Kidney (tissue), 14 donors: ENCODE results near the gene SARM1. TPM values are rescaled to one million over a fixed set of nuclear protein-coding genes. Genes with fewer than 3 reads are reported as not detected.
A peak's percentile ranks its signal among the peaks of the same experiment; 100 is the strongest.

Experiments
- DNase-seq, 5 donors: peaks; one replicate each; pipeline ENCODE4 v3.0.0-alpha.2; 2013 to 2020
- FAIRE-seq: peaks from 2 replicates; lab custom pipeline; 2012; peaks lifted over from hg19 to GRCh38; lab: Jason Lieb, UNC
- H3K27ac ChIP-seq, 2 donors: one replicate each; pipeline ENCODE4 v1.7.0; 2013; ENCODE audit warnings: low read depth in 2 of 2, low read length in 2 of 2, inconsistent platforms in 1 of 2
- H3K27me3 ChIP-seq: one replicate; pipeline ENCODE4 v1.7.1; 2013; ENCODE audit warnings: low read length, inconsistent platforms; ENCODE audit not compliant: control insufficient read depth, insufficient read depth
- H3K36me3 ChIP-seq, 3 donors: one replicate each; pipeline versions ENCODE4 v1.7.0 to v1.7.1; 2013; ENCODE audit warnings: low read length in 3 of 3, control low read depth in 1 of 3, inconsistent platforms in 1 of 3; ENCODE audit not compliant: insufficient read depth in 3 of 3, control insufficient read depth in 2 of 3
- H3K4me1 ChIP-seq, 3 donors: one replicate each; pipeline versions ENCODE4 v1.7.0 to v1.7.1; 2013; ENCODE audit warnings: low read length in 3 of 3, inconsistent platforms in 1 of 3, low read depth in 1 of 3; ENCODE audit not compliant: control insufficient read depth in 2 of 3, insufficient read depth in 2 of 3
- H3K4me3 ChIP-seq, 3 donors: one replicate each; pipeline versions ENCODE4 v1.7.0 to v1.8.1; 2013; ENCODE audit warnings: low read length in 3 of 3, control low read depth in 1 of 3, inconsistent platforms in 1 of 3
- H3K9ac ChIP-seq, 3 donors: one replicate each; pipeline versions ENCODE4 v1.7.0 to v1.7.1; 2013; ENCODE audit warnings: low read length in 3 of 3, control low read depth in 1 of 3, inconsistent platforms in 1 of 3
- H3K9me3 ChIP-seq, 3 donors: one replicate each; pipeline versions ENCODE4 v1.7.0 to v1.7.1; 2013; ENCODE audit warnings: low read length in 3 of 3, control low read depth in 1 of 3, inconsistent platforms in 1 of 3; ENCODE audit not compliant: control insufficient read depth in 2 of 3, insufficient read depth in 1 of 3
- intact Hi-C: fragments of 100-400 bp; cut with DNase I; formaldehyde crosslinking; loops from one replicate; pipeline ENCODE4 v1.11.1; 2022
- polyA plus RNA-seq: library from polyadenylated mRNA; stranded (reverse); fragments of 350-450 nt; fragmentation: Illumina TruSeq; extraction: RNeasy Lipid Tissue Mini Kit (QIAGEN cat#74804); gene quantifications from one replicate; pipeline ENCODE4 v1.2.3, GENCODE V29; 2014; ENCODE audit warnings: low read depth, low replicate concordance; ENCODE audit not compliant: insufficient read depth
- total RNA-seq: library from RNA; stranded (reverse); fragmentation: NEBNext Ultra II Directional; extraction: Animal tissue kit (Norgen Biotek cat#: 25700); gene quantifications from one replicate; pipeline ENCODE4 v1.2.1, GENCODE V29; 2021
- TF ChIP-seq, protein P1 (sequence below): IDR thresholded peaks from 3 replicates; pipeline ENCODE4 v1.5.1; 2012; ENCODE audit warnings: mild to moderate bottlenecking, moderate library complexity, borderline replicate concordance; ENCODE audit not compliant: insufficient read depth; ENCODE audit errors: extremely low read depth
- donor health status: control.
- donor health status: control.
- donor health status: control.
- donor health status: control.
- donor health status: control.
- donor health status: DM: yes; HTN: yes; CAD: no.
- donor health status: Normal renal cell carcinoma (clear cell type).

SARM1 gene
- total and polyA plus RNA-seq, 2 donors from 2014 or later: 10.4 to 23.8 TPM

- no peak for FAIRE-seq
- Histone ChIP-seq H3K27me3 (no peaks in the 10 kb centered on the region), H3K4me1 (peaks cover 0 to 18% (median 4%) of the 10 kb centered on the region in 3 donors), H3K9me3 (no peaks in the 10 kb centered on the region), H3K9ac (no peak overlapping the region), H3K27ac (no peak overlapping the region), H3K4me3 (no peak overlapping the region), H3K36me3 (peaks cover 0 to 5% (median 4%) of the 10 kb centered on the region in 3 donors)
- intact Hi-C loops: no loop called here
- DNase-seq: no peak
- TF ChIP-seq, protein P1, sequence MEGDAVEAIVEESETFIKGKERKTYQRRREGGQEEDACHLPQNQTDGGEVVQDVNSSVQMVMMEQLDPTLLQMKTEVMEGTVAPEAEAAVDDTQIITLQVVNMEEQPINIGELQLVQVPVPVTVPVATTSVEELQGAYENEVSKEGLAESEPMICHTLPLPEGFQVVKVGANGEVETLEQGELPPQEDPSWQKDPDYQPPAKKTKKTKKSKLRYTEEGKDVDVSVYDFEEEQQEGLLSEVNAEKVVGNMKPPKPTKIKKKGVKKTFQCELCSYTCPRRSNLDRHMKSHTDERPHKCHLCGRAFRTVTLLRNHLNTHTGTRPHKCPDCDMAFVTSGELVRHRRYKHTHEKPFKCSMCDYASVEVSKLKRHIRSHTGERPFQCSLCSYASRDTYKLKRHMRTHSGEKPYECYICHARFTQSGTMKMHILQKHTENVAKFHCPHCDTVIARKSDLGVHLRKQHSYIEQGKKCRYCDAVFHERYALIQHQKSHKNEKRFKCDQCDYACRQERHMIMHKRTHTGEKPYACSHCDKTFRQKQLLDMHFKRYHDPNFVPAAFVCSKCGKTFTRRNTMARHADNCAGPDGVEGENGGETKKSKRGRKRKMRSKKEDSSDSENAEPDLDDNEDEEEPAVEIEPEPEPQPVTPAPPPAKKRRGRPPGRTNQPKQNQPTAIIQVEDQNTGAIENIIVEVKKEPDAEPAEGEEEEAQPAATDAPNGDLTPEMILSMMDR: no peak
Measured at GRCh38 chr17:28397275-28397674, 25.8 kb downstream of the SARM1 start.

GRCh38 chr17:28397687-28398279, 26.3 kb downstream of the SARM1 start:
- intact Hi-C loops: no loop called here
- no peak for DNase-seq
- Histone ChIP-seq H3K36me3 (peaks cover 0 to 5% (median 4%) of the 10 kb centered on the region in 3 donors), H3K27me3 (no peaks in the 10 kb centered on the region), H3K9me3 (no peaks in the 10 kb centered on the region), H3K9ac (peak overlapping the region in 1 of 3 donors; percentile 40), H3K4me3 (no peak overlapping the region), H3K4me1 (peaks cover 0 to 18% (median 4%) of the 10 kb centered on the region in 3 donors), H3K27ac (peak overlapping the region; percentile 51 to 57)
- TF ChIP-seq, protein P1: no peak
- no peak for FAIRE-seq

DNA sequence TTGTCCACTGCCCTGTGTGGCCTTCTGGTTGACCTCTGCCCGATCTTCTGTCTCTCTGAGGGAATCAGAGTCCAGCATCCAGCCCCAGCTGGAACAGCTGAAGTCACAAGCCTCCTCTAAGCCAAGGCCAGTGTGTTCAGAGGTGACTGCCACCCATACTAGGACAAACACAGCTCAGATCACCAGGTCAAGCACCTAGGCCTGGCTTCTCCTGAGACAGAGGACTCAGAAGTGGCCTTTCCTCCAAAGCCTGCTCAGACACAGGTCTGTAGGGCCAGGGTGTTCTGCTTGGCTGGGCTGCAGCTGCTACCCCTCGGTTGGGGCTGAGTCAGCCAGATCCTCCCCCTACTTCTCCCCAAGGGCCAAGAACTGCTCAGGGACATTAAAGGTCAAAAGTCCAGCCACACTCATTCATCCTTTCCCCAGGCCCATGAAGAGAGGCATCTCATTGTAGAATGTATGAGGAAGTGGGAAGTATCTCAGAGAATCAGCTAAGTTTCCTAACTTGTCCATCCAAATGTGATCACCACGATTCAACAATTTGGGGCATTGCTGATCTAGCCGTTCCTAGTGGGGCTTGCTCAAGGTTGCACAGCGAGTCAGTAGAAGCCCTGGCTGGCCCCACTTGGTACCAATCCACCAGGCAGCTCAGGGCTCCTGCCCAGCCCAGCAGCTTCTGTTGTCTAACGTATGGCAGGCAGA, 26.9 kb downstream of the SARM1 start:
- H3K27me3 ChIP-seq: no peaks in the 10 kb centered on the region
- H3K9ac ChIP-seq: peak overlapping the region in 1 of 3 donors; percentile 40
- intact Hi-C loops: no loop called here
- TF ChIP-seq, protein P1: no peak
- no peaks in the 10 kb centered on the region for H3K9me3 ChIP-seq
- peak overlapping the region; percentile 51 to 57 for H3K27ac ChIP-seq
- DNase-seq (peak in 3 of 5 donors; percentile 27 to 51 (median 31)), FAIRE-seq (no peak)
- H3K4me1 ChIP-seq: peaks cover 0 to 18% (median 4%) of the 10 kb centered on the region in 3 donors
- no peak overlapping the region for H3K4me3 ChIP-seq
- H3K36me3 ChIP-seq: peaks cover 0 to 5% (median 2%) of the 10 kb centered on the region in 3 donors
